HEK293 (cell line): ENCODE measurements around the gene CTIF.

Experiments
- CTCF ChIA-PET: fragments of 350-600 bp; formaldehyde crosslinking; extraction: SDS; loops from one replicate; lab custom pipeline; 2021; ENCODE audit warnings: antibody characterized with exemption; lab: Yijun Ruan, JAX
- POLR2A ChIA-PET: fragments of 300-600 bp; formaldehyde crosslinking; extraction: SDS; loops from one replicate; lab custom pipeline; 2020; ENCODE audit warnings: antibody characterized with exemption, inconsistent platforms; lab: Yijun Ruan, JAX
- H3K27ac ChIP-seq: fragments of 200-500 bp; sonication (Bioruptor generic); 2 replicates; pipeline ENCODE4 v1.5.1; 2014; ENCODE audit warnings: low read depth, low read length, control low read depth, inconsistent platforms; ENCODE audit errors: extremely low read depth
- H3K36me3 ChIP-seq, 2 experiments: fragments of 200-500 bp in 1 of 2; sonication (Bioruptor generic) in 1 of 2; 1 replicate in 1 of 2; 2 replicates in 1 of 2; pipeline ENCODE4 v1.5.1; 2014 to 2017; ENCODE audit warnings: inconsistent platforms in 2 of 2, low read length in 2 of 2; ENCODE audit not compliant: control insufficient read depth in 2 of 2, insufficient read depth in 1 of 2
- H3K4me1 ChIP-seq: fragments of 200-500 bp; sonication (Bioruptor generic); 2 replicates; pipeline ENCODE4 v1.5.1; 2014; ENCODE audit warnings: mild to moderate bottlenecking, low read length, inconsistent platforms; ENCODE audit not compliant: control insufficient read depth, insufficient read depth
- H3K4me3 ChIP-seq: 2 replicates; pipeline ENCODE4 v1.5.1; 2011; ENCODE audit warnings: low read depth, mild to moderate bottlenecking, control low read depth, low read length, moderate library complexity
- H3K9me3 ChIP-seq: fragments of 200-500 bp; sonication (Bioruptor generic); 2 replicates; pipeline ENCODE4 v1.5.1; 2014; ENCODE audit warnings: low read depth, low read length, inconsistent platforms; ENCODE audit not compliant: control insufficient read depth, insufficient read depth
- EGR2 ChIP-seq: fragments of 450-650 bp; formaldehyde crosslinking; IDR thresholded peaks from 2 replicates; pipeline ENCODE4 v1.5.1; 2016; ENCODE audit warnings: low read depth, missing biosample characterization, missing genetic modification characterization
- GLI2 ChIP-seq: fragments of 450-650 bp; formaldehyde crosslinking; IDR thresholded peaks from 2 replicates; pipeline ENCODE4; 2017; ENCODE audit warnings: missing biosample characterization, missing genetic modification characterization, low read depth, borderline replicate concordance
- GLIS2 ChIP-seq: fragments of 450-650 bp; formaldehyde crosslinking; IDR thresholded peaks from 2 replicates; pipeline ENCODE4 v1.5.1; 2016; ENCODE audit warnings: missing biosample characterization, missing genetic modification characterization
- KLF10 ChIP-seq: fragments of 450-650 bp; IDR thresholded peaks from 2 replicates; pipeline ENCODE4 v1.5.1; 2018; ENCODE audit warnings: missing biosample characterization, mild to moderate bottlenecking, missing genetic modification characterization
- PRDM1 ChIP-seq: fragments of 450-650 bp; formaldehyde crosslinking; IDR thresholded peaks from 2 replicates; pipeline ENCODE4; 2016; ENCODE audit warnings: missing biosample characterization, missing genetic modification characterization
- ZBTB17 ChIP-seq: fragments of 450-650 bp; formaldehyde crosslinking; IDR thresholded peaks from 2 replicates; pipeline ENCODE4 v1.5.1; 2016; ENCODE audit warnings: missing biosample characterization, missing genetic modification characterization
- ZFP69B ChIP-seq: fragments of 450-650 bp; formaldehyde crosslinking; IDR thresholded peaks from 2 replicates; pipeline ENCODE4 v1.5.1; 2016; ENCODE audit warnings: missing biosample characterization, missing genetic modification characterization
- ZNF121 ChIP-seq: fragments of 450-650 bp; formaldehyde crosslinking; IDR thresholded peaks from 2 replicates; pipeline ENCODE4 v1.5.1; 2016; ENCODE audit warnings: missing biosample characterization, missing genetic modification characterization
- ZNF324 ChIP-seq: fragments of 450-650 bp; formaldehyde crosslinking; IDR thresholded peaks from 2 replicates; pipeline ENCODE4 v1.5.1; 2016; ENCODE audit warnings: missing biosample characterization, missing genetic modification characterization
- ZNF416 ChIP-seq: fragments of 450-650 bp; formaldehyde crosslinking; IDR thresholded peaks from 2 replicates; pipeline ENCODE4 v1.5.1; 2016; ENCODE audit warnings: missing biosample characterization, missing genetic modification characterization
- ZNF433 ChIP-seq: fragments of 450-650 bp; formaldehyde crosslinking; IDR thresholded peaks from 2 replicates; pipeline ENCODE4 v1.5.1; 2016; ENCODE audit warnings: missing biosample characterization, missing genetic modification characterization, low read depth
- ZNF521 ChIP-seq: fragments of 450-650 bp; formaldehyde crosslinking; IDR thresholded peaks from 2 replicates; pipeline ENCODE4 v1.5.1; 2017; ENCODE audit warnings: missing biosample characterization, mild to moderate bottlenecking, missing genetic modification characterization
- ZNF600 ChIP-seq: fragments of 450-650 bp; formaldehyde crosslinking; IDR thresholded peaks from 2 replicates; pipeline ENCODE4 v1.5.1; 2016; ENCODE audit warnings: missing biosample characterization, missing genetic modification characterization
- ZNF664 ChIP-seq: fragments of 450-650 bp; formaldehyde crosslinking; IDR thresholded peaks from 2 replicates; pipeline ENCODE4 v1.5.1; 2016; ENCODE audit warnings: missing biosample characterization, missing genetic modification characterization
- ZNF701 ChIP-seq: fragments of 450-650 bp; formaldehyde crosslinking; IDR thresholded peaks from 2 replicates; pipeline ENCODE4 v1.5.1; 2016; ENCODE audit warnings: missing biosample characterization, missing genetic modification characterization
- ZNF707 ChIP-seq: fragments of 450-650 bp; formaldehyde crosslinking; IDR thresholded peaks from 2 replicates; pipeline ENCODE4 v1.5.1; 2016; ENCODE audit warnings: missing biosample characterization, missing genetic modification characterization
- ZNF830 ChIP-seq: fragments of 450-650 bp; IDR thresholded peaks from 2 replicates; pipeline ENCODE4 v1.5.0; 2018; ENCODE audit warnings: missing biosample characterization, missing genetic modification characterization, low read depth, mild to moderate bottlenecking, moderate library complexity
- TF ChIP-seq, protein P1 (sequence below): fragments of 450-650 bp; formaldehyde crosslinking; IDR thresholded peaks from 2 replicates; pipeline ENCODE4 v1.5.1; 2016; ENCODE audit warnings: missing biosample characterization, missing genetic modification characterization
- TF ChIP-seq, protein P2 (sequence below): fragments of 450-650 bp; formaldehyde crosslinking; conservative IDR thresholded peaks from 2 replicates; pipeline ENCODE4 v1.5.1; 2016; ENCODE audit warnings: low read depth, missing biosample characterization, missing genetic modification characterization
- TF ChIP-seq, protein P3 (sequence below): fragments of 450-650 bp; formaldehyde crosslinking; IDR thresholded peaks from 2 replicates; pipeline ENCODE4 v1.5.1; 2016; ENCODE audit warnings: missing biosample characterization, missing genetic modification characterization
- TF ChIP-seq, protein P4 (sequence below): fragments of 450-650 bp; IDR thresholded peaks from 2 replicates; pipeline ENCODE4 v1.5.1; 2018; ENCODE audit warnings: missing biosample characterization, missing genetic modification characterization
- TF ChIP-seq, protein P5 (sequence below): fragments of 450-650 bp; IDR thresholded peaks from 2 replicates; pipeline ENCODE4 v1.5.1; 2018; ENCODE audit warnings: missing biosample characterization, mild to moderate bottlenecking, missing genetic modification characterization
- TF ChIP-seq, protein P6 (sequence below): fragments of 450-650 bp; formaldehyde crosslinking; IDR thresholded peaks from 2 replicates; pipeline ENCODE4 v1.5.1; 2016; ENCODE audit warnings: missing biosample characterization, missing genetic modification characterization

CTIF gene

DNA sequence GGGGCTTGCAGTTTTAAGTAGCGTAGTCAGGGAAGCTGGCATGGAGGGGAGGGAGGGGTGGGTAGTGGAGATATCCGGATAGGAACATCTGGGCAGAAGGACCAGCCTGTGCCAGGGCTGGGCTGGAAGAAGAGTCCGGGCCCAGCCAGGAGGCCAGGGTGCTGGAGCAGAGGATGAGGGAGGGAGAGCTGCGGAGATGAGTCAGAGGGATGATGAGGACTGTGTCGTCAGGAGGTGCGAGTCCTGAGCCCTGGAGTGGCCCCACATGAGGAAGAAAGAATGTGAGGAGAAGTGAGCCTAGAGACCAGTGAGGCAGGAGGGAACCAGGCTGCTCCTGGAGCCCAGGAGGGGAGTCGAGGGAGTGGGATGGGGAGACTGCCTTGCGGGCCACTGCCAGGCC is 82.4 kb downstream of the CTIF start (continued):
- TF ChIP-seq PRDM1 (tag by site-specific recombination) (peak; percentile 44; the same call in 1 of the 2 replicates), ZBTB17 (tag by site-specific recombination) (no peak), ZFP69B (tag by site-specific recombination) (peak; percentile 66), ZNF433 (tag by site-specific recombination) (no peak), GLIS2 (peak; percentile 35; the same call in 1 of the 2 replicates), ZNF600 (0 out of 2 replicates have a peak, but pooled peaks have one; percentile 25)
- TF ChIP-seq, protein P1, sequence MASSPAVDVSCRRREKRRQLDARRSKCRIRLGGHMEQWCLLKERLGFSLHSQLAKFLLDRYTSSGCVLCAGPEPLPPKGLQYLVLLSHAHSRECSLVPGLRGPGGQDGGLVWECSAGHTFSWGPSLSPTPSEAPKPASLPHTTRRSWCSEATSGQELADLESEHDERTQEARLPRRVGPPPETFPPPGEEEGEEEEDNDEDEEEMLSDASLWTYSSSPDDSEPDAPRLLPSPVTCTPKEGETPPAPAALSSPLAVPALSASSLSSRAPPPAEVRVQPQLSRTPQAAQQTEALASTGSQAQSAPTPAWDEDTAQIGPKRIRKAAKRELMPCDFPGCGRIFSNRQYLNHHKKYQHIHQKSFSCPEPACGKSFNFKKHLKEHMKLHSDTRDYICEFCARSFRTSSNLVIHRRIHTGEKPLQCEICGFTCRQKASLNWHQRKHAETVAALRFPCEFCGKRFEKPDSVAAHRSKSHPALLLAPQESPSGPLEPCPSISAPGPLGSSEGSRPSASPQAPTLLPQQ: peak; percentile 47; the same call in 1 of the 2 replicates
- TF ChIP-seq, protein P2, sequence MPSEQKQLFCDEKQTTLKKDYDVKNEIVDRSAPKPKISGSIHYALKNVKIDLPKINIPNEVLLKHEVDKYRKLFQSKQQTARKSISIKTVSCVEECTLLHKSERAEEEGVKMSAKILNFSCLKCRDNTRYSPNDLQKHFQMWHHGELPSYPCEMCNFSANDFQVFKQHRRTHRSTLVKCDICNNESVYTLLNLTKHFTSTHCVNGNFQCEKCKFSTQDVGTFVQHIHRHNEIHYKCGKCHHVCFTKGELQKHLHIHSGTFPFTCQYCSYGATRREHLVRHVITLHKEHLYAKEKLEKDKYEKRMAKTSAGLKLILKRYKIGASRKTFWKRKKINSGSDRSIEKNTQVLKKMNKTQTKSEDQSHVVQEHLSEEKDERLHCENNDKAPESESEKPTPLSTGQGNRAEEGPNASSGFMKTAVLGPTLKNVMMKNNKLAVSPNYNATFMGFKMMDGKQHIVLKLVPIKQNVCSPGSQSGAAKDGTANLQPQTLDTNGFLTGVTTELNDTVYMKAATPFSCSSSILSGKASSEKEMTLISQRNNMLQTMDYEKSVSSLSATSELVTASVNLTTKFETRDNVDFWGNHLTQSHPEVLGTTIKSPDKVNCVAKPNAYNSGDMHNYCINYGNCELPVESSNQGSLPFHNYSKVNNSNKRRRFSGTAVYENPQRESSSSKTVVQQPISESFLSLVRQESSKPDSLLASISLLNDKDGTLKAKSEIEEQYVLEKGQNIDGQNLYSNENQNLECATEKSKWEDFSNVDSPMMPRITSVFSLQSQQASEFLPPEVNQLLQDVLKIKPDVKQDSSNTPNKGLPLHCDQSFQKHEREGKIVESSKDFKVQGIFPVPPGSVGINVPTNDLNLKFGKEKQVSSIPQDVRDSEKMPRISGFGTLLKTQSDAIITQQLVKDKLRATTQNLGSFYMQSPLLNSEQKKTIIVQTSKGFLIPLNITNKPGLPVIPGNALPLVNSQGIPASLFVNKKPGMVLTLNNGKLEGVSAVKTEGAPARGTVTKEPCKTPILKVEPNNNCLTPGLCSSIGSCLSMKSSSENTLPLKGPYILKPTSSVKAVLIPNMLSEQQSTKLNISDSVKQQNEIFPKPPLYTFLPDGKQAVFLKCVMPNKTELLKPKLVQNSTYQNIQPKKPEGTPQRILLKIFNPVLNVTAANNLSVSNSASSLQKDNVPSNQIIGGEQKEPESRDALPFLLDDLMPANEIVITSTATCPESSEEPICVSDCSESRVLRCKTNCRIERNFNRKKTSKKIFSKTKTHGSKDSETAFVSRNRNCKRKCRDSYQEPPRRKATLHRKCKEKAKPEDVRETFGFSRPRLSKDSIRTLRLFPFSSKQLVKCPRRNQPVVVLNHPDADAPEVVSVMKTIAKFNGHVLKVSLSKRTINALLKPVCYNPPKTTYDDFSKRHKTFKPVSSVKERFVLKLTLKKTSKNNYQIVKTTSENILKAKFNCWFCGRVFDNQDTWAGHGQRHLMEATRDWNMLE (tag by site-specific recombination): no peak

DNA sequence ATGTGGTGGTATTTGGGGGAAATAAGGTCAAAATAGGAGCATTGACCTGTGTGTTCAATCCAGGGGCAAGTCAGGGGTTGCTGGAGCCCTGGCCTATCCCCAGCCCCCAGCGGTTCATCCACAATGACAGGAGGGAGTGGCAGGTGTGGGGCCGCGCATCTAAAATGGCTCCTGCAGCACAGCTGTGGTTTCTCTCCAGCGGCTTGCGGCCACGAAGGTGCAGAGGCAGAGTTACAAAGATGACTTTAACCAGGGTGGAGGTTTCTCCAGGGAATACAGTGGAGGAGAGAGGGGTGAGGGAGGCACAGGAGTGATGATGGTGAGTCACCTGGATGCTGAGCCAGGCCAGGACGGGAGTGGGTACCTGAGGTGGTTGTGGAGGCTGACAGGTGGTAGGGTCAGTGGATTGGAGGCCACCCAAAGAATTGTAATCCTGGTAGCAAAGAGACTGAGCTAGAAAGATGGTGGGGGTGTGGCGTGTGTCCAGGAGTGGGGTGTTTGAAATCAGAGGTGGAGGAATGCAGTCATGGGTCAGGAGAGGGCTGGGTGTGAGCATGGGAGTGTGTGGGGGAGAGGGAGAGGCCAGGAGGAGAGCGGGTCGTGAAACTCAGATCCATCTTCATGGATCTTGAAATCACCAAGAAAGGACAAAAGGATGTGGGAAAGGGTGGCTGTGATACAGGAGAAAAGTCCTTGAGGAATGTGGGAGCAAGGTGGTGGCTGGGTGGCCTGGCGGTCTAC is 83.2 kb downstream of the CTIF start:
- Histone ChIP-seq H3K9me3 (no peaks in the 10 kb centered on the region), H3K36me3 (no peaks in the 10 kb centered on the region; a peak in 1 of 3 replicates), H3K27ac (no peak overlapping the region), H3K4me1 (no peaks in the 10 kb centered on the region), H3K4me3 (no peak overlapping the region)
- ChIA-PET POLR2A (no interaction called here), CTCF (interaction anchor here (0.6 to 1.5 kb wide), 3 partner anchors 146 to 297 kb away, joined by 3 to 4 read pairs (median 4); no protein-coding TSS in a partner anchor)
- TF ChIP-seq ZNF664 (tag by site-specific recombination) (no peak), ZNF701 (tag by site-specific recombination) (no peak), ZNF416 (tag by site-specific recombination) (no peak), EGR2 (tag by site-specific recombination) (peak; percentile 89), KLF10 (tag by site-specific recombination) (no peak), ZNF324 (tag by site-specific recombination) (no peak), ZNF521 (tag by site-specific recombination) (no peak), ZNF121 (tag by site-specific recombination) (no peak), ZNF707 (peak; percentile 84), ZNF830 (tag by site-specific recombination) (no peak), GLI2 (tag by site-specific recombination) (no peak)
- TF ChIP-seq, protein P3, sequence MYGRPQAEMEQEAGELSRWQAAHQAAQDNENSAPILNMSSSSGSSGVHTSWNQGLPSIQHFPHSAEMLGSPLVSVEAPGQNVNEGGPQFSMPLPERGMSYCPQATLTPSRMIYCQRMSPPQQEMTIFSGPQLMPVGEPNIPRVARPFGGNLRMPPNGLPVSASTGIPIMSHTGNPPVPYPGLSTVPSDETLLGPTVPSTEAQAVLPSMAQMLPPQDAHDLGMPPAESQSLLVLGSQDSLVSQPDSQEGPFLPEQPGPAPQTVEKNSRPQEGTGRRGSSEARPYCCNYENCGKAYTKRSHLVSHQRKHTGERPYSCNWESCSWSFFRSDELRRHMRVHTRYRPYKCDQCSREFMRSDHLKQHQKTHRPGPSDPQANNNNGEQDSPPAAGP (tag by site-specific recombination): peak; percentile 39; the same call in 1 of the 2 replicates
- TF ChIP-seq, protein P4, sequence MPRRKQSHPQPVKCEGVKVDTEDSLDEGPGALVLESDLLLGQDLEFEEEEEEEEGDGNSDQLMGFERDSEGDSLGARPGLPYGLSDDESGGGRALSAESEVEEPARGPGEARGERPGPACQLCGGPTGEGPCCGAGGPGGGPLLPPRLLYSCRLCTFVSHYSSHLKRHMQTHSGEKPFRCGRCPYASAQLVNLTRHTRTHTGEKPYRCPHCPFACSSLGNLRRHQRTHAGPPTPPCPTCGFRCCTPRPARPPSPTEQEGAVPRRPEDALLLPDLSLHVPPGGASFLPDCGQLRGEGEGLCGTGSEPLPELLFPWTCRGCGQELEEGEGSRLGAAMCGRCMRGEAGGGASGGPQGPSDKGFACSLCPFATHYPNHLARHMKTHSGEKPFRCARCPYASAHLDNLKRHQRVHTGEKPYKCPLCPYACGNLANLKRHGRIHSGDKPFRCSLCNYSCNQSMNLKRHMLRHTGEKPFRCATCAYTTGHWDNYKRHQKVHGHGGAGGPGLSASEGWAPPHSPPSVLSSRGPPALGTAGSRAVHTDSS: no peak
- TF ChIP-seq, protein P5, sequence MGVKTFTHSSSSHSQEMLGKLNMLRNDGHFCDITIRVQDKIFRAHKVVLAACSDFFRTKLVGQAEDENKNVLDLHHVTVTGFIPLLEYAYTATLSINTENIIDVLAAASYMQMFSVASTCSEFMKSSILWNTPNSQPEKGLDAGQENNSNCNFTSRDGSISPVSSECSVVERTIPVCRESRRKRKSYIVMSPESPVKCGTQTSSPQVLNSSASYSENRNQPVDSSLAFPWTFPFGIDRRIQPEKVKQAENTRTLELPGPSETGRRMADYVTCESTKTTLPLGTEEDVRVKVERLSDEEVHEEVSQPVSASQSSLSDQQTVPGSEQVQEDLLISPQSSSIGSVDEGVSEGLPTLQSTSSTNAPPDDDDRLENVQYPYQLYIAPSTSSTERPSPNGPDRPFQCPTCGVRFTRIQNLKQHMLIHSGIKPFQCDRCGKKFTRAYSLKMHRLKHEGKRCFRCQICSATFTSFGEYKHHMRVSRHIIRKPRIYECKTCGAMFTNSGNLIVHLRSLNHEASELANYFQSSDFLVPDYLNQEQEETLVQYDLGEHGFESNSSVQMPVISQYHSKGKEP (tag by site-specific recombination): no peak
- TF ChIP-seq, protein P6, sequence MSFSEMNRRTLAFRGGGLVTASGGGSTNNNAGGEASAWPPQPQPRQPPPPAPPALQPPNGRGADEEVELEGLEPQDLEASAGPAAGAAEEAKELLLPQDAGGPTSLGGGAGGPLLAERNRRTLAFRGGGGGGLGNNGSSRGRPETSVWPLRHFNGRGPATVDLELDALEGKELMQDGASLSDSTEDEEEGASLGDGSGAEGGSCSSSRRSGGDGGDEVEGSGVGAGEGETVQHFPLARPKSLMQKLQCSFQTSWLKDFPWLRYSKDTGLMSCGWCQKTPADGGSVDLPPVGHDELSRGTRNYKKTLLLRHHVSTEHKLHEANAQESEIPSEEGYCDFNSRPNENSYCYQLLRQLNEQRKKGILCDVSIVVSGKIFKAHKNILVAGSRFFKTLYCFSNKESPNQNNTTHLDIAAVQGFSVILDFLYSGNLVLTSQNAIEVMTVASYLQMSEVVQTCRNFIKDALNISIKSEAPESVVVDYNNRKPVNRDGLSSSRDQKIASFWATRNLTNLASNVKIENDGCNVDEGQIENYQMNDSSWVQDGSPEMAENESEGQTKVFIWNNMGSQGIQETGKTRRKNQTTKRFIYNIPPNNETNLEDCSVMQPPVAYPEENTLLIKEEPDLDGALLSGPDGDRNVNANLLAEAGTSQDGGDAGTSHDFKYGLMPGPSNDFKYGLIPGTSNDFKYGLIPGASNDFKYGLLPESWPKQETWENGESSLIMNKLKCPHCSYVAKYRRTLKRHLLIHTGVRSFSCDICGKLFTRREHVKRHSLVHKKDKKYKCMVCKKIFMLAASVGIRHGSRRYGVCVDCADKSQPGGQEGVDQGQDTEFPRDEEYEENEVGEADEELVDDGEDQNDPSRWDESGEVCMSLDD (tag by site-specific recombination): no peak
